HCEC 1CT (cell line): Measurements from ENCODE around the gene MCTP1.
"Not testable (repeated sequence)": the region's sequence is repeated elsewhere in the genome, so short reads cannot be mapped to it uniquely, and the experiment has no call there.

ENCODE experiments used
- DNase-seq: peaks from one replicate; pipeline ENCODE4 v3.0.0-alpha.2; 2017

The MCTP1 gene

GRCh38 chr5:95022967-95023695 is 261.8 kb downstream of the MCTP1 start:
- DNase-seq, result peak; percentile 68

- no peak for DNase-seq
Observed at GRCh38 chr5:95020345-95020744, 264.5 kb downstream of the MCTP1 start.

GRCh38 chr5:95018946-95019345 is 265.9 kb downstream of the MCTP1 start:
- no peak for DNase-seq

GRCh38 chr5:95018511-95018910 is 266.4 kb downstream of the MCTP1 start:
- no peak for DNase-seq

- no peak for DNase-seq
Observed at GRCh38 chr5:95009812-95010211, 275.1 kb downstream of the MCTP1 start.

GRCh38 chr5:95007921-95008597 is 276.8 kb downstream of the MCTP1 start:
- no peak for DNase-seq

GRCh38 chr5:95005811-95006210 is 279.1 kb downstream of the MCTP1 start:
- DNase-seq, result no peak

GRCh38 chr5:94998670-94999069 is 286.2 kb downstream of the MCTP1 start:
- no peak for DNase-seq

- not testable (repeated sequence) for DNase-seq
Observed at GRCh38 chr5:94994537-94994936, 290.4 kb downstream of the MCTP1 start.

- DNase-seq, result no peak
Observed at GRCh38 chr5:94993491-94993890, 291.4 kb downstream of the MCTP1 start.

- DNase-seq, result no peak
Observed at GRCh38 chr5:94992325-94992724, 292.6 kb downstream of the MCTP1 start.

GRCh38 chr5:94983861-94984535 is 300.9 kb downstream of the MCTP1 start:
- peak; percentile 95 for DNase-seq

GRCh38 chr5:94977437-94977836 is 307.5 kb downstream of the MCTP1 start:
- no peak for DNase-seq

- no peak for DNase-seq
Observed at GRCh38 chr5:94976853-94977252, 308.0 kb downstream of the MCTP1 start.

GRCh38 chr5:94972268-94972667 is 312.6 kb downstream of the MCTP1 start:
- DNase-seq, result no peak

- DNase-seq, result peak; percentile 56
Observed at GRCh38 chr5:94969174-94969573, 315.7 kb downstream of the MCTP1 start.

- DNase-seq, result peak; percentile 80
Observed at GRCh38 chr5:94968507-94969095, 316.3 kb downstream of the MCTP1 start.

GRCh38 chr5:94967525-94967924 is 317.4 kb downstream of the MCTP1 start:
- no peak for DNase-seq

GRCh38 chr5:94959279-94959678 is 325.6 kb downstream of the MCTP1 start:
- not testable (repeated sequence) for DNase-seq

GRCh38 chr5:94945656-94946055 is 339.2 kb downstream of the MCTP1 start:
- DNase-seq, result no peak

- DNase-seq, result no peak
Observed at GRCh38 chr5:94944160-94944559, 340.7 kb downstream of the MCTP1 start.

- DNase-seq, result no peak
Observed at GRCh38 chr5:94941122-94941755, 343.7 kb downstream of the MCTP1 start.

- no peak for DNase-seq
Observed at GRCh38 chr5:94932259-94932658, 352.6 kb downstream of the MCTP1 start.
